GM23338 (cell line): ENCODE measurements around the gene RAD21L1. TPM values are rescaled to one million over a fixed set of nuclear protein-coding genes. Genes with fewer than 3 reads are reported as not detected.

Experiments
- ATAC-seq: fragments of 200-7000 bp; cut with Tn5 transposase; 3 replicates; pipeline ENCODE4 v1.9.1; 2020
- DNase-seq: peaks from one replicate; pipeline ENCODE4 v3.0.0-alpha.2; 2015; ENCODE audit warnings: low spot score
- H2AFZ ChIP-seq: fragments of 200-600 bp; sonication (generic); 2 replicates; pipeline ENCODE4 v1.8.0; 2016; ENCODE audit warnings: antibody characterized with exemption, mild to moderate bottlenecking, moderate library complexity
- H3F3A ChIP-seq: fragments of 200-600 bp; sonication (generic); replicated peaks from 2 replicates; pipeline ENCODE4 v1.8.0; 2017; ENCODE audit warnings: antibody characterized with exemption, mixed run types, low read depth
- H3K27ac ChIP-seq: fragments of 200-600 bp; sonication (generic); 2 replicates; pipeline ENCODE4 v1.6.1; 2016; ENCODE audit warnings: low read depth
- H3K27me3 ChIP-seq: fragments of 200-600 bp; sonication (generic); 2 replicates; pipeline ENCODE4 v1.8.0; 2016; ENCODE audit warnings: mild to moderate bottlenecking, mixed run types, moderate library complexity; ENCODE audit not compliant: insufficient read depth
- H3K36me3 ChIP-seq: fragments of 200-600 bp; sonication (generic); 2 replicates; pipeline ENCODE4 v1.8.0; 2016; ENCODE audit warnings: mild to moderate bottlenecking; ENCODE audit not compliant: insufficient read depth
- H3K4me1 ChIP-seq: fragments of 200-600 bp; sonication (generic); 2 replicates; pipeline ENCODE4 v1.8.0; 2016; ENCODE audit warnings: mild to moderate bottlenecking, moderate library complexity; ENCODE audit not compliant: insufficient read depth
- H3K4me2 ChIP-seq: fragments of 200-600 bp; sonication (generic); 2 replicates; pipeline ENCODE4 v1.7.1; 2017; ENCODE audit warnings: mixed run types
- H3K4me3 ChIP-seq: fragments of 200-600 bp; sonication (generic); 2 replicates; pipeline ENCODE4 v1.6.1; 2016; ENCODE audit warnings: mixed run types
- H3K79me2 ChIP-seq: fragments of 200-600 bp; sonication (generic); replicated peaks from 2 replicates; pipeline ENCODE4 v1.8.0; 2017; ENCODE audit warnings: mild to moderate bottlenecking; ENCODE audit not compliant: insufficient read depth
- H3K9me2 ChIP-seq: fragments of 200-600 bp; sonication (generic); 2 replicates; pipeline ENCODE4 v1.8.0; 2017; ENCODE audit not compliant: insufficient read depth
- H4K20me1 ChIP-seq: fragments of 200-600 bp; sonication (generic); replicated peaks from 2 replicates; pipeline ENCODE4 v1.8.0; 2017; ENCODE audit warnings: mild to moderate bottlenecking; ENCODE audit not compliant: insufficient read depth
- H3K27ac Mint-ChIP-seq: 2 replicates; pipeline ENCODE4 v1.8.0; 2020; ENCODE audit warnings: inconsistent platforms, mild to moderate bottlenecking, moderate library complexity, mixed read lengths
- H3K27me3 Mint-ChIP-seq: 3 replicates; pipeline ENCODE4 v1.8.0; 2022; ENCODE audit warnings: low read depth, mild to moderate bottlenecking, moderate library complexity, mixed read lengths, inconsistent platforms; ENCODE audit not compliant: insufficient read depth, poor library complexity
- H3K36me3 Mint-ChIP-seq: 3 replicates; pipeline ENCODE4 v1.8.0; 2021; ENCODE audit warnings: low read depth, mild to moderate bottlenecking, inconsistent platforms, moderate library complexity, mixed read lengths
- H3K4me1 Mint-ChIP-seq: 3 replicates; pipeline ENCODE4 v1.8.0; 2020; ENCODE audit warnings: mild to moderate bottlenecking, inconsistent platforms, mixed read lengths
- H3K4me3 Mint-ChIP-seq: 3 replicates; pipeline ENCODE4 v1.8.0; 2021; ENCODE audit warnings: moderate library complexity, mild to moderate bottlenecking, inconsistent platforms, mixed read lengths
- H3K9me3 Mint-ChIP-seq: 3 replicates; pipeline ENCODE4 v1.8.0; 2020; ENCODE audit warnings: moderate library complexity, mild to moderate bottlenecking, inconsistent platforms, mixed read lengths
- CREB1 ChIP-seq: fragments of 250-450 bp; sonication (Bioruptor Pico); IDR thresholded peaks from 2 replicates; pipeline ENCODE4 v1.5.0; 2020; ENCODE audit warnings: low read depth, mild to moderate bottlenecking, moderate library complexity
- EZH2 ChIP-seq: fragments of 200-600 bp; sonication (generic); IDR thresholded peaks from one replicate; pipeline ENCODE4 v1.8.0; 2017; ENCODE audit warnings: antibody characterized with exemption, mild to moderate bottlenecking, low read depth; ENCODE audit not compliant: unreplicated experiment
- EZH2phosphoT487 ChIP-seq: fragments of 200-600 bp; sonication (generic); IDR thresholded peaks from one replicate; pipeline ENCODE4 v1.8.1; 2018; ENCODE audit warnings: antibody characterized with exemption; ENCODE audit not compliant: unreplicated experiment
- JUNB ChIP-seq: IDR thresholded peaks from one replicate; pipeline ENCODE4 v1.6.1; 2016; ENCODE audit warnings: antibody characterized with exemption; ENCODE audit not compliant: unreplicated experiment
- NANOG ChIP-seq: IDR thresholded peaks from 2 replicates; pipeline ENCODE4 v1.6.1; 2016; ENCODE audit warnings: antibody characterized with exemption, borderline replicate concordance
- POLR2AphosphoS5 ChIP-seq: IDR thresholded peaks from 2 replicates; pipeline ENCODE4 v1.6.1; 2016; ENCODE audit warnings: antibody characterized with exemption, low read depth
- STAT1 ChIP-seq: IDR thresholded peaks from one replicate; pipeline ENCODE4 v1.6.1; 2016; ENCODE audit warnings: antibody characterized with exemption; ENCODE audit not compliant: unreplicated experiment
- ZNF114 ChIP-seq: fragments of 250-450 bp; sonication (Bioruptor Pico); IDR thresholded peaks from 2 replicates; pipeline ENCODE4 v1.5.0; 2020; ENCODE audit warnings: mild to moderate bottlenecking, moderate library complexity
- ZNF331 ChIP-seq: fragments of 250-450 bp; sonication (Bioruptor Pico); IDR thresholded peaks from 2 replicates; pipeline ENCODE4 v1.5.0; 2020; ENCODE audit warnings: low read depth, mild to moderate bottlenecking, moderate library complexity
- polyA plus RNA-seq: library from polyadenylated mRNA; unstranded; fragments of >200 nt; fragmentation: Nextera tagmentation; extraction: Ambion mirVana; gene quantifications from 2 replicates; pipeline ENCODE4 v1.2.1, GENCODE V29; 2016
- total RNA-seq: library from RNA; depleted of rRNA; stranded (reverse); fragments of >200 nt; shearing (Covaris generic); gene quantifications from 2 replicates; pipeline ENCODE4 v1.2.3, GENCODE V29; 2014
- TF ChIP-seq, protein P1 (sequence below): IDR thresholded peaks from one replicate; pipeline ENCODE4 v1.6.1; 2018; ENCODE audit warnings: antibody characterized with exemption; ENCODE audit not compliant: unreplicated experiment
- TF ChIP-seq, protein P2 (sequence below), 2 experiments: fragments of 200-600 bp in 1 of 2; sonication (generic) in 1 of 2; conservative IDR thresholded peaks; 2 replicates each; pipeline versions ENCODE4 v1.5.1 to v1.6.1; 2016 to 2017; ENCODE audit warnings: antibody characterized with exemption in 2 of 2, low read depth in 2 of 2, mild to moderate bottlenecking in 2 of 2, moderate library complexity in 1 of 2
- TF ChIP-seq, protein P3 (sequence below): IDR thresholded peaks from 2 replicates; pipeline ENCODE4 v1.6.1; 2016; ENCODE audit warnings: antibody characterized with exemption

The RAD21L1 gene
- total and polyA plus RNA-seq, 2 experiments from 2014 or later, result 0.10 to 0.95 TPM

DNA sequence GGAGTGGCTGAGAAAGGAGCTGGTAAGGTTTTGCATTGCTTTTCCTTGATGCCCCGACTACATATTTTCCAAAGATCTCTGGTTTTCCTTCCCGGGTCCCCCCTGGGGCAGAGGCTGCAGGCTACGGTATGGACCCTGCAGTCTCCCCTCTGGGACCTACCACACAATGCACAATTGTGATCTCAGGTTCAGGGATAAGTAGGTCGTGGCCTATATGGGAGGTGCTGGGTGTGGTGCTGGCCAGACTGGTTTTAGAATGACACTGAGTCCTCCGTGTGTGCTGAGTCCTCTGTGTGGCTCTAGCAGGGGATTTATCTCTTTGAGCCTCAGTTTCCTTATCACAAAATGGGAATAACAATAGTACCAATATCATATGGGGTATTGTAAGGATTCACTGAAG is 22.2 kb upstream of the RAD21L1 start (continued):
- TF ChIP-seq, protein P1, sequence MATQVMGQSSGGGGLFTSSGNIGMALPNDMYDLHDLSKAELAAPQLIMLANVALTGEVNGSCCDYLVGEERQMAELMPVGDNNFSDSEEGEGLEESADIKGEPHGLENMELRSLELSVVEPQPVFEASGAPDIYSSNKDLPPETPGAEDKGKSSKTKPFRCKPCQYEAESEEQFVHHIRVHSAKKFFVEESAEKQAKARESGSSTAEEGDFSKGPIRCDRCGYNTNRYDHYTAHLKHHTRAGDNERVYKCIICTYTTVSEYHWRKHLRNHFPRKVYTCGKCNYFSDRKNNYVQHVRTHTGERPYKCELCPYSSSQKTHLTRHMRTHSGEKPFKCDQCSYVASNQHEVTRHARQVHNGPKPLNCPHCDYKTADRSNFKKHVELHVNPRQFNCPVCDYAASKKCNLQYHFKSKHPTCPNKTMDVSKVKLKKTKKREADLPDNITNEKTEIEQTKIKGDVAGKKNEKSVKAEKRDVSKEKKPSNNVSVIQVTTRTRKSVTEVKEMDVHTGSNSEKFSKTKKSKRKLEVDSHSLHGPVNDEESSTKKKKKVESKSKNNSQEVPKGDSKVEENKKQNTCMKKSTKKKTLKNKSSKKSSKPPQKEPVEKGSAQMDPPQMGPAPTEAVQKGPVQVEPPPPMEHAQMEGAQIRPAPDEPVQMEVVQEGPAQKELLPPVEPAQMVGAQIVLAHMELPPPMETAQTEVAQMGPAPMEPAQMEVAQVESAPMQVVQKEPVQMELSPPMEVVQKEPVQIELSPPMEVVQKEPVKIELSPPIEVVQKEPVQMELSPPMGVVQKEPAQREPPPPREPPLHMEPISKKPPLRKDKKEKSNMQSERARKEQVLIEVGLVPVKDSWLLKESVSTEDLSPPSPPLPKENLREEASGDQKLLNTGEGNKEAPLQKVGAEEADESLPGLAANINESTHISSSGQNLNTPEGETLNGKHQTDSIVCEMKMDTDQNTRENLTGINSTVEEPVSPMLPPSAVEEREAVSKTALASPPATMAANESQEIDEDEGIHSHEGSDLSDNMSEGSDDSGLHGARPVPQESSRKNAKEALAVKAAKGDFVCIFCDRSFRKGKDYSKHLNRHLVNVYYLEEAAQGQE, result no peak
- TF ChIP-seq, protein P2, sequence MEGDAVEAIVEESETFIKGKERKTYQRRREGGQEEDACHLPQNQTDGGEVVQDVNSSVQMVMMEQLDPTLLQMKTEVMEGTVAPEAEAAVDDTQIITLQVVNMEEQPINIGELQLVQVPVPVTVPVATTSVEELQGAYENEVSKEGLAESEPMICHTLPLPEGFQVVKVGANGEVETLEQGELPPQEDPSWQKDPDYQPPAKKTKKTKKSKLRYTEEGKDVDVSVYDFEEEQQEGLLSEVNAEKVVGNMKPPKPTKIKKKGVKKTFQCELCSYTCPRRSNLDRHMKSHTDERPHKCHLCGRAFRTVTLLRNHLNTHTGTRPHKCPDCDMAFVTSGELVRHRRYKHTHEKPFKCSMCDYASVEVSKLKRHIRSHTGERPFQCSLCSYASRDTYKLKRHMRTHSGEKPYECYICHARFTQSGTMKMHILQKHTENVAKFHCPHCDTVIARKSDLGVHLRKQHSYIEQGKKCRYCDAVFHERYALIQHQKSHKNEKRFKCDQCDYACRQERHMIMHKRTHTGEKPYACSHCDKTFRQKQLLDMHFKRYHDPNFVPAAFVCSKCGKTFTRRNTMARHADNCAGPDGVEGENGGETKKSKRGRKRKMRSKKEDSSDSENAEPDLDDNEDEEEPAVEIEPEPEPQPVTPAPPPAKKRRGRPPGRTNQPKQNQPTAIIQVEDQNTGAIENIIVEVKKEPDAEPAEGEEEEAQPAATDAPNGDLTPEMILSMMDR (conservative IDR thresholded peaks at IDR 0.05; ENCODE audit: low read depth in 2 of 2), result no peak
- no peak for TF ChIP-seq JUNB
- TF ChIP-seq STAT1, result no peak
- TF ChIP-seq CREB1 (CRISPR knock-in tag), result no peak
- no peak for TF ChIP-seq NANOG

DNA sequence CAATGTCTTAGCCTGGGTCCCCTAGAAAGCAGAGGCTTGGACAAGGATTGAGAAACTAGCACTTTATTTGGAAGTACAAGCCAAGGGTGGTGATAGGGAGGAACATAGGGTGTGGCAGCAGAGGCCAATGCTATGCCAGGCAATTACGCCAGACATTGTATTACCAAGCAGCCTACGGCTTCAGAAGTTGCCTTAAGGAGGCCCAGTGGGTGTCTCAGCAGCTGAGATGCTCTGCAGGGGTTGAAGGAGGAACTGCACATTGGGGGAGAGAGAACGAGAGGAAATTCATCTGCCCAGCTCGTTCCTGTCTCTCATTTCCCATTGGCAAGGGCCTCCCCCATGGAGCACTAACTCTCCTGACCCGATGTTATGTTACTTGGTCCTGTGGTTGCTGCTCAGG is 21.7 kb upstream of the RAD21L1 start:
- no peaks in the 10 kb centered on the region for H3K9me2 ChIP-seq
- no peak overlapping the region for H2AFZ ChIP-seq
- no peak overlapping the region for H3K4me2 ChIP-seq
- H3F3A ChIP-seq, result no peaks in the 10 kb centered on the region
- no peaks in the 10 kb centered on the region for H3K27me3 ChIP-seq
- no peak overlapping the region for H3K27ac Mint-ChIP-seq
- H4K20me1 ChIP-seq, result no peaks in the 10 kb centered on the region; the same call in 1 of the 2 replicates
- no peaks in the 10 kb centered on the region for H3K79me2 ChIP-seq
- H3K4me3 ChIP-seq, result no peak overlapping the region
- DNase-seq (no peak), ATAC-seq (no peak)
- no peaks in the 10 kb centered on the region for H3K36me3 Mint-ChIP-seq
- no peaks in the 10 kb centered on the region for H3K4me1 Mint-ChIP-seq
- no peaks in the 10 kb centered on the region for H3K36me3 ChIP-seq
- H3K9me3 Mint-ChIP-seq, result no peaks in the 10 kb centered on the region
- H3K27ac ChIP-seq, result no peak overlapping the region
- no peak overlapping the region for H3K4me3 Mint-ChIP-seq
- peaks cover 3% of the 10 kb centered on the region for H3K27me3 Mint-ChIP-seq
- no peaks in the 10 kb centered on the region for H3K4me1 ChIP-seq
- no peak for TF ChIP-seq STAT1
- TF ChIP-seq, protein P1, result no peak
- TF ChIP-seq ZNF114 (CRISPR knock-in tag), result no peak
- TF ChIP-seq EZH2phosphoT487, result no peak
- TF ChIP-seq CREB1 (CRISPR knock-in tag), result no peak
- TF ChIP-seq JUNB, result no peak
- no peak for TF ChIP-seq ZNF331 (CRISPR knock-in tag)
- TF ChIP-seq EZH2, result no peak
- TF ChIP-seq, protein P2 (conservative IDR thresholded peaks at IDR 0.05; ENCODE audit: low read depth in 2 of 2), result no peak
- TF ChIP-seq, protein P3, sequence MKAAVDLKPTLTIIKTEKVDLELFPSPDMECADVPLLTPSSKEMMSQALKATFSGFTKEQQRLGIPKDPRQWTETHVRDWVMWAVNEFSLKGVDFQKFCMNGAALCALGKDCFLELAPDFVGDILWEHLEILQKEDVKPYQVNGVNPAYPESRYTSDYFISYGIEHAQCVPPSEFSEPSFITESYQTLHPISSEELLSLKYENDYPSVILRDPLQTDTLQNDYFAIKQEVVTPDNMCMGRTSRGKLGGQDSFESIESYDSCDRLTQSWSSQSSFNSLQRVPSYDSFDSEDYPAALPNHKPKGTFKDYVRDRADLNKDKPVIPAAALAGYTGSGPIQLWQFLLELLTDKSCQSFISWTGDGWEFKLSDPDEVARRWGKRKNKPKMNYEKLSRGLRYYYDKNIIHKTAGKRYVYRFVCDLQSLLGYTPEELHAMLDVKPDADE, result no peak
- TF ChIP-seq POLR2AphosphoS5, result no peak
- TF ChIP-seq NANOG, result no peak
